Right ventricle myocardium inferior (tissue), 1 donor: ENCODE results near the gene NHP2. TPM values are rescaled to one million over a fixed set of nuclear protein-coding genes. Genes with fewer than 3 reads are reported as not detected.
A peak's percentile ranks its signal among the peaks of the same experiment; 100 is the strongest.

Experiments used
- ATAC-seq: fragments of 200-7000 bp; cut with Tn5 transposase; one replicate; pipeline ENCODE4 v1.9.1; 2020; ENCODE audit warnings: mild to moderate bottlenecking, moderate library complexity
- DNase-seq: peaks from one replicate; pipeline ENCODE4 v3.0.0; 2021; ENCODE audit errors: missing footprints
- intact Hi-C: fragments of 100-400 bp; cut with DNase I; formaldehyde crosslinking; loops from one replicate; pipeline ENCODE4 v1.11.0; 2022
- total RNA-seq: library from RNA; stranded (reverse); fragmentation: NEBNext Ultra II Directional; extraction: Animal tissue kit (Norgen Biotek cat#: 25700); gene quantifications from one replicate; pipeline ENCODE4 v1.2.1, GENCODE V29; 2021
- donor health status: DM: no; HTN: yes; CAD: no; lungs with severe emphysema.

Gene NHP2
- total RNA-seq, 1 donor from 2014 or later = 79.8 TPM

DNA sequence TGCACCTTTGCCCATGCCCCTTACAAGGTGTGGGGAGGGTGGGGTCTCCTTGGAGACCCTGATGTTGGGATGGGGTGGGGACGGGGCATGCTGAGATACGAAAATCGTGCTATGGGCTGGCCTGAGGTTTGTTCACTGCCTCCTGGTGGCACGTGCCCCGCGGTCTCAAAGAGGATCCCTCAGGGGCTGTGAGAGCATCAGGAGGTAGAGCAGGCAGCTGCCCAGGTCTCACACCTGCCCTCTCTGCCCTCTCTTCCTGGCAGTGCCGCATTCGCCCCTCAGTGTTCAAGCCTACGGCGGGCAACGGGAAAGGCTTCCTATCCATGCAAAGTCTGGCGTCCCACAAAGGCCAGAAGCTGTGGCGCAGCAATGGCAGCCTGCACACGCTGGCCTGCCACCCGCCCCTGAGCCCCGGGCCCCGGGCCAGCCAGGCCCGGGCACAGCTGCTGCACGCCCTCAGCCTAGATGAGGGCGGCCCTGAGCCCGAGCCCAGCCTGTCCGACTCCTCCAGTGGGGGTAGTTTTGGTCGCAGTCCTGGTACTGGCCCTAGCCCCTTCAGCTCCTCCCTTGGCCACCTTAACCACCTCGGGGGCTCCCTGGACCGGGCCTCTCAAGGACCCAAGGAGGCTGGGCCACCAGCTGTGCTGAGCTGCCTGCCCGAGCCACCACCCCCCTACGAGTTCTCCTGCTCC is 33.6 kb downstream of the NHP2 start:
- intact Hi-C loops = no loop called here
- ATAC-seq (no peak), DNase-seq (no peak)

DNA sequence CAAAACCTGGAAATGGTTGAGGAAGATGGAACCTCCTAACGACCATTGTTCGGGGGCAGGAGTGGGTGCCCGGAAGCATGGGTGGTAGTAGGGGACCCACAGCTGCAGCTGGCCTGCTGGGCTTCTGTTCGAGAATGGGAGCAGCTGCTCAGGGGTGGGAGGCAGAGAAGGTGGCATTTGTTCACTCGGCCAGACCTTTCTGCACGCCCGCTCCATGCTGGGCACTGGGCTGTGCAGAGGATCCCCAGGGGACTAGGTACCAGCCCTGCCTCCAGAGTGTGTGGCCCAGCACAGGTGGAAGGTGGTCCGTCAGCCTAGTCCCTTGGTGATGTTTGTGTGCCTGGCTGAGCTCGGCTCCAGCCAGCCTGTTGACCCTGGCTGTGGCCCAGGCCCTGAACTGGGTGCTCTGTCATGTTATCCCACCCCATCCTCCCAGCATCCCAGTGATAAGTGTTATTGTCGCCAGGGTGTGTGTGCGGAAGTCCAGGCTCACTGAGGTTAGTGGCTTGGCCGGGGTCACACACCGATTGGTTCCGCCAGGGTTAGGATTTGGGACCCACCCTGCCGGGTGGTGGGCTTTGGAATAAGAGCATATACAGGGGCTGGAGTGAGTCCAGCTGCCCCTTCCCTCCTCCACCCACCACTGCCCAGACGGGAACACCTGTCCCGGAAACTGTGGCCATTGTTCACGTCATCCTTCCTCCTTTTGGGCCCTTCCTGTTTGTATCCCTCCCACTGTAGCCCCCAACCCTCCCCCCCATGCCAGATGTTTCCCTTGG is 35.6 kb downstream of the NHP2 start:
- intact Hi-C loops = no loop called here
- no peak for DNase-seq
- no peak for ATAC-seq

DNA sequence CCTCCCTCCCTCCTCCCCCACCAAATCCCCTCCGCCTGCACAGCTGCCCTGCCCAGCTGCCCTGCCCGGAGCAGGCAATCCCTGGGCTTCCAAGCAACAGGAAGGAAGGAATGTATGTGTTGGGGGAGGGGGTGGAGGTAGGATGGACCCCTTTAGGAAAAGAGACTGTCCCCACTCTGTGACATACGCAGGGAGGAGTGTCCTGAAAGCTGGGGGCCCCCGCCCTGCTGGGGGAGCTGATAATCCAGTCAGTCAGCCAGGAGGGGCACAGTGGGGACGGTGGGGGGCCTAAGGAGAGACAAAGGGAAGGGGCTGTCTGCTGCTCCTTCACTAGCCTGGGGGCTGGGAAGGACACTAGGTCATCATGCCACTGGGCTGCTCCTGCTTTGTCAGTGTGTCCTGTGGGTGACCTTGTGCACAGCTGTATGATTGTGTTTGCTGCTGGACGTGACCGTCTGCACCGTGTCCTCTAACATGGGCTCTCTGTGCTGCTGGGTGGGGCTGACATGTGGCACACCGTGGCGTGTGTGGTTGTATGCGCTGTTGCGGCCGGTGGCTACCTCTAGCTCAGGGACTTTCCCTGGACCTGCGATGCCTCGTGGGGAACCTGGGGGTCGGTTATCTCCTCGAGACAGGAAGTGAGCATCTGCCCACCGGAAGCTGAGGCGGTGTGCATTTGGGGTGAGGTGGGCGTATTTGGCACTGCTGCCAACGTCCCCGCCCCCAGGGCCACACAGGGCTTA is 37.4 kb downstream of the NHP2 start:
- no peak for ATAC-seq
- no peak for DNase-seq
- intact Hi-C loops = no loop called here

DNA sequence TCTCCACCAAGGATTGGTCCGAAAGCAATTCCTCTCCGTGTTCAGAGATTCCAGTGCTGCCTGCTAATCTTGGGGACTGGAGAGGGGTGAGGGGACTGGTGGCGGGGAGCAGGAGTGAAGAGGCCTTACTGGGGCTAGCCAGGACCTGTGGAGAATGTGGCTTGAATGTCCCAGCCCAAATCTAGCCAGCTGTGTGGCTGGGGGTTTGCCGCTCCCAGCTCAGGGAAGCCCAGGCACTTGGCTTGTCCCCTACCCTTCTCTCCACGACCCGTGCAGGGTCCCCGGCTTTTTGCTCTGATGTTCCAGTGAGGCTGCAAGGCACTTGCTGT is 37.9 kb downstream of the NHP2 start:
- intact Hi-C loops = no loop called here
- ATAC-seq (no peak), DNase-seq (no peak)

DNA sequence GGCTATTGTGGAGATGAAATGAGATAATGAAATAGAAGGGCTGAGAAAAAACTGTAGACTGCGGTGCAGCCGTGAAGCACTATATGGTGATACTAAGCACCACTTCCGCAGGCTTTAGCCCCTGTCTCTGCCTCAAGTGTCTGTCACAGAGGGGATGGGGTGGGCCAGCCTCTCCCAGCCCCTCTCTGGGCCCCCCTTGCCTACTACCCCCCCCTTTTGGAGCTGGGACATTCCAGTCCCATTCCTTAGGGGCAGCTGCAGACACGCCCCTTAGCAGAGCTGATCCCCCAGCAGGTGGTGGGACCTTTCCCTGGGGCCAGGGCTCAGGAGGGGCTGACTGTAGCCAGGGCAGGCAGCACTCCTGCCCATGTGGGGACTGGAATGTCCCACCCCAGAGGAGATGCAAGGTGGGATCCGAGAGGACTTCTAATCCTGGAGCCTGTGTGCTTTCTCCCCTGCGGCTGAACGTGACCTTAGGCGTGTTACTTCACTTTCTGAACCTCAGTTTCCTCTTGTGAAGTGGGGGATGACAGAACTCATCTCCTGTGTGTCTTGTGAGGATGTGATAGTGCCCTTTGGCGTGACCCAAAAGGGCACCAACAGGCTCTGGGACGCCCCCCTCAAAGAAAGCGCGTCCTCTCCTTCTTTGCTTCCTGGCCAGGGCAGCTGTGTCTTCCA is 38.4 kb downstream of the NHP2 start:
- DNase-seq (no peak), ATAC-seq (no peak)
- intact Hi-C loops = no loop called here

DNA sequence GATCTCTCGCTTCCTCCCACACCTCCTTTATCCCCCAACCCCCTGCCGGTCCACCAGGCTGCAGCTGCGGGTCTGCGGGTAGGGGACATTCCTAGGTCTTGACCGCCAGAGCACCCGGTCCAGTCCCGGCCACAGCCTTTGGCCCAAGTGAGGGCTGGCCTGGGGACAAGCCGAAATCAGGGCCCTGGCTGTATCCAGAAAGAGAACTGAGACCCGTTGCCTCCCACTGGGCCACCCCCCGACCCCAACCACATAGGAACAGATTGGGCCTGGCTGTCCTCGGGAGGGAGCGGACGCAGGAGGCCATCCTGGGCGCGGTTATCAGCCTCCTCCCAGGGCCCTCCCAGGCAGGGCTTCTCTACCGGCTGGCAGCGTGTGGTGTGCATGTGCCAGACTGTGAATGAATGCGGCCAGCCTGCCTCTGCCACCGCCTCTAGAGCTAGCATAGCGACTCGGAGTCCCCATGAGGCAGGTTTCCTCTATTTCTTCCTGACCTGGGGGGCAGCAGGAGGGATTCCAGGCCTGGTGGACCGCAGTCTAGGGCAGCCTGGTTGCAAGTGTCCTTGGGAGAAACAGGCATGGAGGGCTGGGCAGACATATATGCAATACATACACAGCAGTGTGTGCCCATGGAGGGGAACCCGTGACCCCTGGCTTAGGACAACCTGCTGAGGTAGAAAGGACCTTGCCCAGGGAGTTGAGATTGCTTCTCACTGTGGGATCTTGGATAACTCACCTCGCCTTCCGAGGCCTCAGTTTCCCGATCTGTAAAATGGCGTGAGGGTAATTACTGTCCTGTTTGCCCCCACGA is 39.2 kb downstream of the NHP2 start:
- intact Hi-C loops = no loop called here
- no peak for DNase-seq
- ATAC-seq = no peak

DNA sequence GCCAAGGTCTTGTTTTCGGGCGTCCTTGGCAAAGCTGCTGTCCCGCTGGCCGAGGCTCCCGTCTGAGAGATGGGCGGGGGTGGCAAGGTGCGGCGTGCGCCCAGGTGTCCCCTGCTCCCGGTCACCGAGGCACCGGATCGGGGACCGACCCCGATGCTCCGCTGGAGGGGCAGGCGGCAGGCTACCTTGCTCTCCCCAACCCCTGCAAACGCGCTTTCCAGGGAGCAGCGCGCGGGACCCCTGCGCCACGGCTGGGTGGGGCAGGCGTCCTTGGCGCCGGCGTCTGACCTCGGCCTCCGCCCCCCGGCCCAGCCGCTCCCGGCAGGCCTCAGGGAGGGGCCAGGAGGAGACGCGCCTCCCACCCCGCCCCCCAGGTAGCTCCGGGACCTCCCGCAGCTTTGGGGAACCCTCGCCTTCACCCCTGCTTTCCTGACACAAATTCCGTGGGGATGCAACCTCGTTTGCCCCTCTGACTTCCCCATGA is 39.8 kb downstream of the NHP2 start:
- intact Hi-C loops = loop anchor here (2.0 kb wide), 1 partner anchor 17 kb away; the partner anchor contains the start of gene RMND5B
- ATAC-seq = no peak
- no peak for DNase-seq

- no peak for DNase-seq
- peak; percentile 33 for ATAC-seq
- intact Hi-C loops = loop anchor here (2.0 kb wide), 1 partner anchor 18 kb away; the partner anchor contains the start of gene RMND5B
These were observed 40.4 kb downstream of the NHP2 start, which contains the start of gene N4BP3 for GRCh38 chr5:178113141-178113787. N4BP3 (plus strand) TSS chr5:178113532; CDS start chr5:178119584, 6,052 bp downstream.

GRCh38 chr5:178112545-178112944 is 41.1 kb downstream of the NHP2 start:
- intact Hi-C loops = loop anchor here (2.0 kb wide), 1 partner anchor 18 kb away; the partner anchor contains the start of gene RMND5B
- no peak for ATAC-seq

GRCh38 chr5:178111925-178112324 is 41.8 kb downstream of the NHP2 start:
- DNase-seq = no peak
- intact Hi-C loops = loop anchor here (2.0 kb wide), 1 partner anchor 19 kb away; the partner anchor contains the start of gene RMND5B
- ATAC-seq = no peak

More at GRCh38 chr5:178112545-178112944, 41.1 kb downstream of the NHP2 start:
- no peak for DNase-seq

DNA sequence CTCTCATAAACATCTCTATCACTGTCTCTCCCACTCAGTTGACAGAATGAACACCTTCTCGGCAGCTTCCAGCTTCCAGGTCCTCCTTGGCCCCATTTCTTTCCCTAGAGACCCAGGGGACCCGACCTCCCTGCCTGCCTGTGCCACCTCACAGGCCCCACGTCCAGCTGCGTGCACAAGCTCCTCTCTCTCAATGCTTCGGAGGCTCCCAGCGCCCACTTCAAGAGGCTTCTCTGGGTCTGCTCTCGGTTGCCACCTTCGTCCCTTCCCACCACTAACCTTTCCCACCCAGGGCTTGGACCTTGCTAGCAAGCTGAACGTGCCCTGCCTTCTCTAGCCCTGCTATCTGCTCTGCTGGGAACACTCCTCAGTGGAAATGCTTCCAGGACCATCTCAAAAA is 43.2 kb downstream of the NHP2 start:
- no peak for DNase-seq
- ATAC-seq = no peak
- intact Hi-C loops = no loop called here

- ATAC-seq (no peak), DNase-seq (no peak)
- intact Hi-C loops = no loop called here
These were observed 44.7 kb downstream of the NHP2 start for GRCh38 chr5:178108966-178109365.

DNA sequence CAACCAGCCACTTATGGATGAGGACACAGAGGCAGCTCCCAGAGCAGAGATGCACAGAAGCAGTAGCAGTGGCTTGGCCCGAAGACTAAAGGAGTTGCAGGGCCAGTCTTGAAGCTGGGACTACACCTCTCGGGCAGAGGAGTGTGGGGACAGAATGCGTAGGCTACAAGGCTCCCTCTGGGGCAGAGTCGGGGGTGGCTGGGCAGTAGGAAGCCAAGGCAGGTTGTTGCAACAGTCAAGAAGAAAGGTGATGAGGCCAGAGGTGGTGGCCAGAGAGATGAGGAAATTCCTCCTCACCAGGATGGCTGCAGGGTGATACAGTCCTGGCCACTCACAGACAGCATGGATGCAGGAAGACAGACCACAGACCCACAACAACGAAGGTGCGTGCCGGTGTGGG is 45.2 kb downstream of the NHP2 start:
- intact Hi-C loops = no loop called here
- ATAC-seq (no peak), DNase-seq (no peak)

- no peak for DNase-seq
- intact Hi-C loops = no loop called here
- no peak for ATAC-seq
These were observed 45.9 kb downstream of the NHP2 start for GRCh38 chr5:178107756-178108310.

GRCh38 chr5:178106556-178107239 is 47.0 kb downstream of the NHP2 start:
- DNase-seq (no peak), ATAC-seq (no peak)
- intact Hi-C loops = no loop called here

- DNase-seq (no peak), ATAC-seq (no peak)
- intact Hi-C loops = no loop called here
These were observed 47.6 kb downstream of the NHP2 start for GRCh38 chr5:178106086-178106485.

- DNase-seq (no peak), ATAC-seq (no peak)
- intact Hi-C loops = no loop called here
These were observed 49.2 kb downstream of the NHP2 start for GRCh38 chr5:178104492-178104891.
